Sigmoid colon (tissue), 7 donors: ENCODE data around the gene NMRAL1. TPM values are rescaled to one million over a fixed set of nuclear protein-coding genes. Genes with fewer than 3 reads are reported as not detected.

Source experiments
- DNase-seq: peaks from one replicate; pipeline ENCODE4 v3.0.0-alpha.2; 2019
- H3K27ac ChIP-seq, 4 donors: fragments of 200-600 bp; sonication (generic); one replicate each; pipeline ENCODE4 v1.5.1; 2016 to 2019; ENCODE audit warnings: mild to moderate bottlenecking in 1 of 4
- H3K27me3 ChIP-seq, 3 donors: fragments of 200-600 bp; sonication (generic); one replicate each; pipeline ENCODE4 v1.5.1; 2019; ENCODE audit warnings: mild to moderate bottlenecking in 1 of 3
- H3K36me3 ChIP-seq, 4 donors: fragments of 200-600 bp; sonication (generic); one replicate each; pipeline ENCODE4 v1.5.1; 2016 to 2019
- H3K4me1 ChIP-seq, 4 donors: fragments of 200-600 bp; sonication (generic); one replicate each; pipeline ENCODE4 v1.5.1; 2017 to 2019
- H3K4me3 ChIP-seq, 4 donors: fragments of 200-600 bp; sonication (generic); one replicate each; pipeline ENCODE4 v1.5.1; 2017 to 2019; ENCODE audit warnings: mild to moderate bottlenecking in 2 of 4, moderate library complexity in 1 of 4
- H3K9me3 ChIP-seq, 4 donors: fragments of 200-600 bp in 3 of 4; sonication (generic) in 3 of 4; one replicate each; pipeline versions ENCODE4 v1.5.1 to v1.6.1; 2013 to 2019
- EP300 ChIP-seq, 4 donors: sonication (generic); formaldehyde crosslinking; IDR thresholded peaks; one replicate each; pipeline ENCODE4 v1.6.1; 2017; ENCODE audit warnings: antibody characterized with exemption in 4 of 4
- POLR2A ChIP-seq, 2 donors: fragments of 450-650 bp; IDR thresholded peaks; one replicate each; pipeline ENCODE4 v1.6.1; 2016; ENCODE audit warnings: antibody characterized with exemption in 2 of 2, mild to moderate bottlenecking in 2 of 2, moderate library complexity in 2 of 2
- POLR2AphosphoS5 ChIP-seq, 4 donors: sonication (generic); formaldehyde crosslinking; IDR thresholded peaks; one replicate each; pipeline ENCODE4 v1.6.1; 2017; ENCODE audit warnings: antibody characterized with exemption in 4 of 4
- WGBS, 2 donors: extraction: QIAGEN DNeasy Blood & Tissue Kit; methylation state at CpG; one replicate each; pipeline ENCODE4 v1.1.7; 2013; 5-methylcytosine and 5-hydroxymethylcytosine counted together
- intact Hi-C: fragments of 100-400 bp; cut with DNase I; formaldehyde crosslinking; loops from one replicate; pipeline ENCODE4 v1.15.1; 2023
- polyA plus RNA-seq, 3 donors: library from polyadenylated mRNA; stranded (reverse); fragments of 200-250 nt; gene quantifications; one replicate each; pipeline ENCODE4 v1.2.3, GENCODE V29; 2013
- total RNA-seq, 4 donors: library from RNA; depleted of rRNA; stranded (reverse); fragments of >200 nt; gene quantifications; one replicate each; pipeline ENCODE4 v1.1.0, GENCODE V29; 2016
- TF ChIP-seq, protein P1 (sequence below), 4 experiments: fragments of 450-650 bp in 3 of 4; fragments of 200-600 bp in 1 of 4; IDR thresholded peaks; one replicate each; pipeline ENCODE4 v1.5.1; 2016 to 2019; ENCODE audit warnings: antibody characterized with exemption in 4 of 4, mild to moderate bottlenecking in 3 of 4, moderate library complexity in 2 of 4
- donor health status: healthy with polysubstance abuse.
- donor health status: Bipolar disorder and iron deficiency.
- donor health status: healthy.

The NMRAL1 gene
- total and polyA plus RNA-seq, 7 donors = 24.8 to 62.3 (median 46.8) TPM

DNA sequence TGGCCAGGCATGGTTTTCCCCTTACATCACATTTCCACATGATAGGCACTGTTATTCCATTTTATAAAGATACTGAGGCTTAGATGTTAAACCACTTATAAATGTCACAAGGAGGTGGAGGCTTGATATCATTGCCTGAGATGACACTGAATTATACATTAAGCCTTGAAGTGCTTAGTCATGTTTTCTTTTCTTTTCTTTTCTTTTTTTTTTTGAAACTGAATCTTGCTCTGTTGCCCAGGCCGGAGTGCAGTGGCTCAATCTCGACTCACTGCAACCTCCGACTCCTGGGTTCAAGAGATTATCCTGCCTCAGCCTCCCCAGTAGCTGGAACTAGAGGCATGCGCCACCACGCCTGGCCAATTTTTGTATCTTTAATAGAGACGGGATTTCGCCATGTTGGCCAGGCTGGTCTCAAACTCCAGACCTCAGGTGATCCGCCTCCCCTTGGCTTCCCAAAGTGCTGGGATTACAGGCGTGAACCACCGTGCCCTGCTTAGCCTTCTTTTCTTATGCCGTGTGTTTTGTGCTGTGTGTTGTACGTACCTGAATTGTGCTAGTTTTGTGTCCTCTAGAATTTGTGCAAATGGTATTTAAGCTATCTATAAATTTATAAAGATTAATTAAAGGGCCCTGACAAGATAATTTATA lies 47.6 kb downstream of the NMRAL1 start:
- TF ChIP-seq POLR2A (IDR thresholded peaks at IDR 0.05) = no peak
- TF ChIP-seq, protein P1, sequence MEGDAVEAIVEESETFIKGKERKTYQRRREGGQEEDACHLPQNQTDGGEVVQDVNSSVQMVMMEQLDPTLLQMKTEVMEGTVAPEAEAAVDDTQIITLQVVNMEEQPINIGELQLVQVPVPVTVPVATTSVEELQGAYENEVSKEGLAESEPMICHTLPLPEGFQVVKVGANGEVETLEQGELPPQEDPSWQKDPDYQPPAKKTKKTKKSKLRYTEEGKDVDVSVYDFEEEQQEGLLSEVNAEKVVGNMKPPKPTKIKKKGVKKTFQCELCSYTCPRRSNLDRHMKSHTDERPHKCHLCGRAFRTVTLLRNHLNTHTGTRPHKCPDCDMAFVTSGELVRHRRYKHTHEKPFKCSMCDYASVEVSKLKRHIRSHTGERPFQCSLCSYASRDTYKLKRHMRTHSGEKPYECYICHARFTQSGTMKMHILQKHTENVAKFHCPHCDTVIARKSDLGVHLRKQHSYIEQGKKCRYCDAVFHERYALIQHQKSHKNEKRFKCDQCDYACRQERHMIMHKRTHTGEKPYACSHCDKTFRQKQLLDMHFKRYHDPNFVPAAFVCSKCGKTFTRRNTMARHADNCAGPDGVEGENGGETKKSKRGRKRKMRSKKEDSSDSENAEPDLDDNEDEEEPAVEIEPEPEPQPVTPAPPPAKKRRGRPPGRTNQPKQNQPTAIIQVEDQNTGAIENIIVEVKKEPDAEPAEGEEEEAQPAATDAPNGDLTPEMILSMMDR (IDR thresholded peaks at IDR 0.05) = no peak
- TF ChIP-seq POLR2AphosphoS5 (IDR thresholded peaks at IDR 0.05) = no peak
- TF ChIP-seq EP300 (IDR thresholded peaks at IDR 0.05) = no peak
- no peaks in the 10 kb centered on the region for H3K27me3 ChIP-seq
- no peaks in the 10 kb centered on the region for H3K9me3 ChIP-seq
- peaks cover 0 to 25% (median 22%) of the 10 kb centered on the region in 4 donors for H3K4me1 ChIP-seq
- no peak for DNase-seq
- intact Hi-C loops = no loop called here
- 80 to 86% methylated on average over 12 of the region's 12 CpGs for WGBS, 2 donors
- H3K27ac ChIP-seq = peak overlapping the region in 3 of 4 donors; percentile 89 to 96 (median 91)
- H3K4me3 ChIP-seq = peak overlapping the region in 3 of 4 donors; percentile 75 to 92 (median 89)
- H3K36me3 ChIP-seq = peaks cover 0 to 9% (median 3%) of the 10 kb centered on the region in 4 donors

GRCh38 chr16:4426021-4426684 lies 48.3 kb downstream of the NMRAL1 start:
- WGBS, 2 donors = 1 to 3% methylated on average over 31 of the region's 31 CpGs
- intact Hi-C loops = no loop called here
- no peak for DNase-seq
- Histone ChIP-seq H3K4me3 (peak overlapping the region; percentile 75 to 92 (median 82)), H3K9me3 (no peaks in the 10 kb centered on the region), H3K36me3 (peaks cover 0 to 4% (median 1%) of the 10 kb centered on the region in 4 donors), H3K4me1 (peaks cover 0 to 25% (median 22%) of the 10 kb centered on the region in 4 donors), H3K27ac (peak overlapping the region; percentile 89 to 98 (median 94)), H3K27me3 (no peaks in the 10 kb centered on the region)
- TF ChIP-seq POLR2AphosphoS5 (IDR thresholded peaks at IDR 0.05) (no peak), POLR2A (IDR thresholded peaks at IDR 0.05) (no peak), EP300 (IDR thresholded peaks at IDR 0.05) (no peak)
- TF ChIP-seq, protein P1 (IDR thresholded peaks at IDR 0.05) = no peak

DNA sequence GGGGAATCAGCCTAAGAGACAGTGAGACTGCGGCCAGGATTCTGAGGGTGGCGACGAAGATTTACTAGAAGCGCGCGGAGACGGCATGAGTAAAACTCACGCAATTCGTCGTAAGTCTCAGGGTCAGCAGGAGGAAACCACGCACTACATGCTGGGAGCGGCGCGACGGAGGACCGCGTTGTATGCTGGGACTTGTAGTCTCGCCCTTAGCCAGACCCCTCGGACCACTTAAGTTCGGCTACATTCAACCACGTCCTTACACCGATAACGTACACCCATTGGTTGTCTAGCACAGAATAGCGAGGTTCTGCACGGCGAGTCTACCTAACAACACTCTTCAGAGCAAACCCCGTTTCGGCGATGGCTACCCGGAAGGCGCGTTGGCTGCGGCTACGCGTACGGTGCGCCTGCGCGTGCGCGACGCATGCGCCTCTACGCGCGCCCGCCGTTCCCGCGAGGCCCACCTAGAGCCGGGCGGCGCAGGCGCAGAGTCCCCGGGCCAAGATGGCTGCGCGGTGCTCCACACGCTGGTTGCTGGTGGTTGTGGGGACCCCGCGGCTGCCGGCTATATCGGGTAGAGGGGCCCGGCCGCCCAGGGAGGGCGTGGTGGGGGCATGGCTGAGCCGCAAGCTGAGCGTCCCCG lies 48.9 kb downstream of the NMRAL1 start, which contains the start of gene DNAJA3:
TSS of gene DNAJA3 (plus strand) at position 491 of the 643 bp plus-strand sequence. CDS start at position 505, 14 bp downstream.
- TF ChIP-seq POLR2A (IDR thresholded peaks at IDR 0.05) = peak; percentile 75 to 78
- no peak for TF ChIP-seq EP300 (IDR thresholded peaks at IDR 0.05)
- TF ChIP-seq, protein P1 (IDR thresholded peaks at IDR 0.05) = no peak
- peak; percentile 87 to 96 (median 92) for TF ChIP-seq POLR2AphosphoS5 (IDR thresholded peaks at IDR 0.05)
- peak; percentile 96 for DNase-seq
- intact Hi-C loops = no loop called here
- no peaks in the 10 kb centered on the region for H3K27me3 ChIP-seq
- peak within 1 kb of the TSS; percentile 89 to 98 (median 94) for H3K27ac ChIP-seq
- H3K4me3 ChIP-seq = peak within 1 kb of the TSS; percentile 75 to 92 (median 82)
- H3K4me1 ChIP-seq = peaks cover 0 to 25% (median 22%) of the 10 kb centered on the region in 4 donors
- WGBS, 2 donors = 0% methylated on average over 68 of the region's 68 CpGs
- H3K36me3 ChIP-seq = no peaks in the 10 kb centered on the region
- no peaks in the 10 kb centered on the region for H3K9me3 ChIP-seq

DNA sequence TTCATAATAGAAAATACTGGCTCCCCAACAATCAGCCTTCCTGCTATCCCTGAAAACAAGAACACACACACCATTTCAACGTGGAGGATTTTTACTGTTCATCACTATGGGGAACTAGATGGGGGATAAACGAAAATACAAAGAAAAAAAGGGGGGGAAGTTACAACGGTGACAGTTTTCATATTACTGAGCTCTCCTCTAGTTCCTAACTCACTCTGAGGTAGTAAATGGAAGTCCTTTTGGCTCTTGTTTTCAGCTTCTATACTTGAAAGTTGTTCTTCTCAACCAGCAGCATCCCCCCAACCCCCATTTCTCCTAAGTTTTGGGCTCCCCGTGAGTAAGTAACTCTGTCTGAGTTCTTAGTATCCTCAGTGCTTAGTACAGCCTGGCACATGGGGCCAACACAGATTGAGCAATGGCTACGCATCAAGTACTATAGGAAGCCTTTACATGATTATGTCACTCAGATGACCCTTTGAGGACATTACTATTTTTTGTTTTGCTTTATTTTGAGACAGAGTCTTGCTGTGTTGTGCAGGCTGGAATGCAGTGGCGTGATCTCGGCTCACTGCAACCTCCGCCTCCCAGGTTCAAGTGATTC lies 53.8 kb downstream of the NMRAL1 start:
- no peak for DNase-seq
- intact Hi-C loops = no loop called here

More for the DNA sequence above, 53.8 kb downstream of the NMRAL1 start:
- TF ChIP-seq, protein P1 (IDR thresholded peaks at IDR 0.05) = no peak
- TF ChIP-seq POLR2AphosphoS5 (IDR thresholded peaks at IDR 0.05) = no peak
- TF ChIP-seq POLR2A (IDR thresholded peaks at IDR 0.05) = no peak
- no peak for TF ChIP-seq EP300 (IDR thresholded peaks at IDR 0.05)
- WGBS, 2 donors = 59 to 73% methylated on average over 8 of the region's 8 CpGs
- Histone ChIP-seq H3K4me3 (no peak overlapping the region), H3K27me3 (no peaks in the 10 kb centered on the region), H3K9me3 (no peaks in the 10 kb centered on the region), H3K27ac (no peak overlapping the region), H3K4me1 (peaks cover 0 to 14% (median 9%) of the 10 kb centered on the region in 4 donors), H3K36me3 (no peaks in the 10 kb centered on the region)
